Measurements from ENCODE around the gene POLDIP2. TPM values are rescaled to one million over a fixed set of nuclear protein-coding genes. Genes with fewer than 3 reads are reported as not detected.
A peak's percentile ranks its signal among the peaks of the same experiment; 100 is the strongest.

Gene POLDIP2
- total and polyA plus RNA-seq, 10 of the 15 experiments (the other 5 are each of a cell fraction or from before 2014, with no cell fraction given) = 22.8 to 196 (median 121) TPM

DNA sequence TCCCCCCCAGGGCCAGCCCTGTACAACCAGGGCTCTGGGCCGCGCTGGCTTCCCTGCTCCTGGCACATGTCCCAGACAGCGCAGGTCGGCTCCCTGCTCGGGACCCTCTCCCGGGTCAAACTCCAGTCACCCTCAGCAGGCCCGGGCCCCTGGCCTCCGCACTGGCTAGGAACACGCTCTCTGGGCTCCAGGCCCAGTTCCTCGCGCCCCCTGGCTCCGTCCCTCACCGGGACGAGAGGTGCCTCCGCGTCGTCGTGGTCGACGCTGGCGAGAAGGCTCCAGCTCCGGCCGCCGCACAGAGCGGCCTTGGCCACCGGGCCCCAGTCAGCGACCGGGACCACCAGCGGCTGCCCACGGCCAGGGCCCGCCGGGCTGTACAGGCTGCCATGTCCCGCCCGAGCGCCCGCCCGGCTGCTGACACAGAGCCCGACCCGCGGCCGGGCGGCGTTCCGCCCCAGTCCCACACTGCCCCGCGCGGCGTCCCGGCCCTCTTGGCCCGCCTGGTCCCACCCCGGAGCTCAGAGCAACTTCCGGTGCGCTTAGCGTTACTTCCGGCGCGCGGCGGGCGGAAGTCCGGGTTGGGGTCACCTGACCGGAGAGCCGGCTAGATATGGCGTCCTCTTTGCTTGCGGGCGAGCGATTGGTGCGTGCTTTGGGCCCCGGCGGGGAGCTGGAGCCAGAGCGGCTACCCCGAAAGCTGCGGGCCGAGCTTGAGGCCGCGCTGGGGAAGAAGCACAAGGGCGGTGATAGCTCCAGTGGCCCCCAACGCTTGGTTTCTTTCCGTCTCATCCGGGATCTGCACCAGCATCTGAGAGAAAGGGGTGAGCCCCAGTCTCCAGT, at the start of gene POLDIP2 (continued):
- TF ChIP-seq, protein P1, sequence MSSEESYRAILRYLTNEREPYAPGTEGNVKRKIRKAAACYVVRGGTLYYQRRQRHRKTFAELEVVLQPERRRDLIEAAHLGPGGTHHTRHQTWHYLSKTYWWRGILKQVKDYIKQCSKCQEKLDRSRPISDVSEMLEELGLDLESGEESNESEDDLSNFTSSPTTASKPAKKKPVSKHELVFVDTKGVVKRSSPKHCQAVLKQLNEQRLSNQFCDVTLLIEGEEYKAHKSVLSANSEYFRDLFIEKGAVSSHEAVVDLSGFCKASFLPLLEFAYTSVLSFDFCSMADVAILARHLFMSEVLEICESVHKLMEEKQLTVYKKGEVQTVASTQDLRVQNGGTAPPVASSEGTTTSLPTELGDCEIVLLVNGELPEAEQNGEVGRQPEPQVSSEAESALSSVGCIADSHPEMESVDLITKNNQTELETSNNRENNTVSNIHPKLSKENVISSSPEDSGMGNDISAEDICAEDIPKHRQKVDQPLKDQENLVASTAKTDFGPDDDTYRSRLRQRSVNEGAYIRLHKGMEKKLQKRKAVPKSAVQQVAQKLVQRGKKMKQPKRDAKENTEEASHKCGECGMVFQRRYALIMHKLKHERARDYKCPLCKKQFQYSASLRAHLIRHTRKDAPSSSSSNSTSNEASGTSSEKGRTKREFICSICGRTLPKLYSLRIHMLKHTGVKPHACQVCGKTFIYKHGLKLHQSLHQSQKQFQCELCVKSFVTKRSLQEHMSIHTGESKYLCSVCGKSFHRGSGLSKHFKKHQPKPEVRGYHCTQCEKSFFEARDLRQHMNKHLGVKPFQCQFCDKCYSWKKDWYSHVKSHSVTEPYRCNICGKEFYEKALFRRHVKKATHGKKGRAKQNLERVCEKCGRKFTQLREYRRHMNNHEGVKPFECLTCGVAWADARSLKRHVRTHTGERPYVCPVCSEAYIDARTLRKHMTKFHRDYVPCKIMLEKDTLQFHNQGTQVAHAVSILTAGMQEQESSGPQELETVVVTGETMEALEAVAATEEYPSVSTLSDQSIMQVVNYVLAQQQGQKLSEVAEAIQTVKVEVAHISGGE (CRISPR knock-in tag; IDR thresholded peaks at IDR 0.05) = peak; percentile 82
- TF ChIP-seq SMC3 (IDR thresholded peaks at IDR 0.05; ENCODE audit: borderline replicate concordance, low read length) (peak; percentile 14; the same call in 1 of the 2 replicates), USF2 (IDR thresholded peaks at IDR 0.05; ENCODE audit: borderline replicate concordance, low read depth, low read length) (peak; percentile 80), GABPA (IDR thresholded peaks at IDR 0.05; ENCODE audit: low read depth) (peak; percentile 98), RELA (IDR thresholded peaks at IDR 0.05; ENCODE audit: borderline replicate concordance, partially characterized antibody) (peak; percentile 30), ATF3 (IDR thresholded peaks at IDR 0.05; ENCODE audit: borderline replicate concordance, extremely low read depth, low read depth, low read length) (peak; percentile 91), SIX5 (IDR thresholded peaks at IDR 0.05; ENCODE audit: low read depth, low read length, severe bottlenecking) (peak; percentile 66), HDAC2 (IDR thresholded peaks at IDR 0.05) (peak; percentile 97), TCF12 (IDR thresholded peaks at IDR 0.05; ENCODE audit: low read depth, low read length) (no peak), LARP7 (IDR thresholded peaks at IDR 0.05) (peak; percentile 79), YBX1 (IDR thresholded peaks at IDR 0.05) (no peak), BRCA1 (IDR thresholded peaks at IDR 0.05; ENCODE audit: low read depth, low read length) (no peak), HCFC1 (IDR thresholded peaks at IDR 0.05; ENCODE audit: low read length) (peak; percentile 83), NR2F1 (conservative IDR thresholded peaks at IDR 0.05) (peak; percentile 64), CHD2 (IDR thresholded peaks at IDR 0.05; ENCODE audit: borderline replicate concordance, low read depth, low read length) (peak; percentile 74; the same call in 1 of the 2 replicates)
- TF ChIP-seq, protein P2, sequence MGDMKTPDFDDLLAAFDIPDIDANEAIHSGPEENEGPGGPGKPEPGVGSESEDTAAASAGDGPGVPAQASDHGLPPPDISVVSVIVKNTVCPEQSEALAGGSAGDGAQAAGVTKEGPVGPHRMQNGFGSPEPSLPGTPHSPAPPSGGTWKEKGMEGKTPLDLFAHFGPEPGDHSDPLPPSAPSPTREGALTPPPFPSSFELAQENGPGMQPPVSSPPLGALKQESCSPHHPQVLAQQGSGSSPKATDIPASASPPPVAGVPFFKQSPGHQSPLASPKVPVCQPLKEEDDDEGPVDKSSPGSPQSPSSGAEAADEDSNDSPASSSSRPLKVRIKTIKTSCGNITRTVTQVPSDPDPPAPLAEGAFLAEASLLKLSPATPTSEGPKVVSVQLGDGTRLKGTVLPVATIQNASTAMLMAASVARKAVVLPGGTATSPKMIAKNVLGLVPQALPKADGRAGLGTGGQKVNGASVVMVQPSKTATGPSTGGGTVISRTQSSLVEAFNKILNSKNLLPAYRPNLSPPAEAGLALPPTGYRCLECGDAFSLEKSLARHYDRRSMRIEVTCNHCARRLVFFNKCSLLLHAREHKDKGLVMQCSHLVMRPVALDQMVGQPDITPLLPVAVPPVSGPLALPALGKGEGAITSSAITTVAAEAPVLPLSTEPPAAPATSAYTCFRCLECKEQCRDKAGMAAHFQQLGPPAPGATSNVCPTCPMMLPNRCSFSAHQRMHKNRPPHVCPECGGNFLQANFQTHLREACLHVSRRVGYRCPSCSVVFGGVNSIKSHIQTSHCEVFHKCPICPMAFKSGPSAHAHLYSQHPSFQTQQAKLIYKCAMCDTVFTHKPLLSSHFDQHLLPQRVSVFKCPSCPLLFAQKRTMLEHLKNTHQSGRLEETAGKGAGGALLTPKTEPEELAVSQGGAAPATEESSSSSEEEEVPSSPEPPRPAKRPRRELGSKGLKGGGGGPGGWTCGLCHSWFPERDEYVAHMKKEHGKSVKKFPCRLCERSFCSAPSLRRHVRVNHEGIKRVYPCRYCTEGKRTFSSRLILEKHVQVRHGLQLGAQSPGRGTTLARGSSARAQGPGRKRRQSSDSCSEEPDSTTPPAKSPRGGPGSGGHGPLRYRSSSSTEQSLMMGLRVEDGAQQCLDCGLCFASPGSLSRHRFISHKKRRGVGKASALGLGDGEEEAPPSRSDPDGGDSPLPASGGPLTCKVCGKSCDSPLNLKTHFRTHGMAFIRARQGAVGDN (IDR thresholded peaks at IDR 0.05) = peak; percentile 78
- TF ChIP-seq, protein P3, sequence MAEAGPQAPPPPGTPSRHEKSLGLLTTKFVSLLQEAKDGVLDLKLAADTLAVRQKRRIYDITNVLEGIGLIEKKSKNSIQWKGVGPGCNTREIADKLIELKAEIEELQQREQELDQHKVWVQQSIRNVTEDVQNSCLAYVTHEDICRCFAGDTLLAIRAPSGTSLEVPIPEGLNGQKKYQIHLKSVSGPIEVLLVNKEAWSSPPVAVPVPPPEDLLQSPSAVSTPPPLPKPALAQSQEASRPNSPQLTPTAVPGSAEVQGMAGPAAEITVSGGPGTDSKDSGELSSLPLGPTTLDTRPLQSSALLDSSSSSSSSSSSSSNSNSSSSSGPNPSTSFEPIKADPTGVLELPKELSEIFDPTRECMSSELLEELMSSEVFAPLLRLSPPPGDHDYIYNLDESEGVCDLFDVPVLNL (IDR thresholded peaks at IDR 0.05; ENCODE audit: low read depth, low read length) = no peak
- TF ChIP-seq, protein P4, sequence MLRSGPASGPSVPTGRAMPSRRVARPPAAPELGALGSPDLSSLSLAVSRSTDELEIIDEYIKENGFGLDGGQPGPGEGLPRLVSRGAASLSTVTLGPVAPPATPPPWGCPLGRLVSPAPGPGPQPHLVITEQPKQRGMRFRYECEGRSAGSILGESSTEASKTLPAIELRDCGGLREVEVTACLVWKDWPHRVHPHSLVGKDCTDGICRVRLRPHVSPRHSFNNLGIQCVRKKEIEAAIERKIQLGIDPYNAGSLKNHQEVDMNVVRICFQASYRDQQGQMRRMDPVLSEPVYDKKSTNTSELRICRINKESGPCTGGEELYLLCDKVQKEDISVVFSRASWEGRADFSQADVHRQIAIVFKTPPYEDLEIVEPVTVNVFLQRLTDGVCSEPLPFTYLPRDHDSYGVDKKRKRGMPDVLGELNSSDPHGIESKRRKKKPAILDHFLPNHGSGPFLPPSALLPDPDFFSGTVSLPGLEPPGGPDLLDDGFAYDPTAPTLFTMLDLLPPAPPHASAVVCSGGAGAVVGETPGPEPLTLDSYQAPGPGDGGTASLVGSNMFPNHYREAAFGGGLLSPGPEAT (IDR thresholded peaks at IDR 0.05; ENCODE audit: low read depth) = peak; percentile 100

All from GM12878 (cell line).